NCI-H1092 (cell line): Measurements from ENCODE around the gene GLB1L2.
"Not testable (repeated sequence)": the region's sequence is repeated elsewhere in the genome, so short reads cannot be mapped to it uniquely, and the experiment has no call there.

Source experiments
- DNase-seq: peaks from one replicate; lab custom pipeline; 2025; lab: John Stamatoyannopoulos, UW

The GLB1L2 gene

GRCh38 chr11:134328433-134328832 lies 3.4 kb upstream of the GLB1L2 start:
- DNase-seq = no peak

DNA sequence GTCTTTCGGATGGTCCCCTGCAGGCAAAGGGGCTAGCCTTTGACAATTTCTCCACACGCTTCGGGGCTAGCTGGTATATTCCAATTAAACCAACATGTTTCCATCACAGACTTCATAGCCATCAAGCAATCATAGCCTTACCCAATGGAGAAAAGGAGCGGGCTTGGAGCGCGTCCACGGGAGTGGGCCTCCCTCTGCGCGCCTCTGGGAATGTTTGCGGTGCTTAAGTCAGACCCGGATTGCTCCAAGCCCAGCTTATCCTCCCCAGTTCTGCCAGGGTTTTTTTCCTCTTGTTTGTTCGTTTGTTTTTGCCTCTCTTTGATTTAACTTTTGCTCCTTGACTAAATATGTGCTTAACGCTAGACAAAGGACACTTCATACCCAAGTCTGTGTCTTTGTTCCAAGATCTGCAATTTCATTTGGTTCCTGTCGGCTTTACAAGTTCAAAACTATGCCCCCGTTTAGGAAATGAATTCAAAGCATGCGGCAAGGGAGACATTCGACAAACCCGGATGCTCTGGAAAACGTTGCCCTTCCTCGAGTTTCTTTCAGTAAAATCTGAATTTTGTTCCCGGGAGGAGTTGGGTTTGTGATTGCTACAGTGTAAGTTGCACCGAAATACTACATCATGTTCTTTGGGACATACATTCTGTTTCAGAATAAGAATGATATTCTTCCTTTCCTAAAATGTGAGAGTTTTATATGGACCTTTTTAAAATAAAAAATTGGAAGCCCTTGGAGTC lies 1.0 kb upstream of the GLB1L2 start:
- no peak for DNase-seq

DNA sequence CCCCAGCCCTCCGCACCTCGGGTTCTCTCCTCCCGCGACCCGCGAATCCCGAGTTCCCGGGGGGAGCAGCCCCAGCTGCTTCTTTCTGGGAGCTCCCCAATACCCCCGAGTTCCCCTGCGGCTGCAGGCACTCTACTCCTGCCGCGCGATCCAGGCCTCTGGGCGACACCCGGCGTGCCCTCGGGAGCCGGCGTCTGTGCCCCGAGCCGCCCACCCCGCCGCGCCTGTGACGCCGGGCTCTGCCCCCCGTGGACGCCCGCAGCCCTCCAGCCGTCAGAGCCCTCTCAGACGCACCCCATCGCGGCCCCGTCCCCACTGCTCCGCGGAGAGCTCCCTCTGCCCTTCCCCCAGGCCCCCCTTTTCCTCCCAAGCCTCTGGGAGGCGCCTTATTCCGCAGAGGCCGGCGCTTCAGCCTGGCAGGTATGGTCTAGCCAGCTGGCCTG lies 422 bp downstream of the GLB1L2 start:
- DNase-seq = no peak

- DNase-seq = no peak
These were observed 994 bp downstream of the GLB1L2 start for GRCh38 chr11:134332782-134333181.

DNA sequence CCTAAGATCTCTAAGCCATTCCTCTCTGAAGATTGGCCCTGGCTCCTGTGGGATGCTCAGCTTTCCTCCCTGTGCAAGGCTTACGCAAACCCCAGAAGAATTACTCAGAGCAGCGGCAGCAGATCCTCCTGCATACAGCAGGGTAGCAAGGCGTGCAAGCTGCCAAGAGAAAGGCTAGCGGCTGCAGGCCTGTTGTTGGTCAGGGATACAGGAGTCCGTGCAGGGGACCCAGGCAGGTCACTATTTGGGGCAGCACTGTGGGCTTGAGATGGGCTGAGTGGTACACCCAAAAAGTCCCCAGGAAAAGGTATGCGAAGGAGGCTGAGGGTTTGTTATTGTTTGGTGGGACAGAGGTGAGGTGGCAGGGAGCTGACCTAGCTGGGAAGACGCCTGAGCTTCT lies 1.5 kb downstream of the GLB1L2 start:
- DNase-seq = no peak

DNA sequence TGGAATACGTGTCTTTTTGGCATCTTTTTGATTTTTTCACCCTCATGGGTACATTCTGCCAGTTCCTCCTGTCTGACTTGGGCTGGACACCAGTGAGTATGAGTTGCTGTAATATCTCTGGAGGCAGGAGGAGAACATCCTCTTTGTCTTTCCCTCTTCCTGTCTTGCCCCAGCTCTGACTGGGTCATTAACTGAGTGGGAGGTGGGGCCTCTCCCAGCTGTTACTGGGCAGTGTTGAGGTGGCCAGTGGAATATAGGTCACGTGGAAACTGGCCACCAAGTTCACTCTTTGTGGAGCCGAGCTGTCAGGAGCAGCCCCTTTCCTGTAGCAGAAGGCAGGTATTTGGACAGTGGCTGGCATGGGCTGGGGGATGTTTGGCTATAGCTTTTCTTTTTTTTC lies 2.2 kb downstream of the GLB1L2 start:
- DNase-seq = no peak

GRCh38 chr11:134334796-134335571 lies 3.2 kb downstream of the GLB1L2 start:
- no peak for DNase-seq

DNA sequence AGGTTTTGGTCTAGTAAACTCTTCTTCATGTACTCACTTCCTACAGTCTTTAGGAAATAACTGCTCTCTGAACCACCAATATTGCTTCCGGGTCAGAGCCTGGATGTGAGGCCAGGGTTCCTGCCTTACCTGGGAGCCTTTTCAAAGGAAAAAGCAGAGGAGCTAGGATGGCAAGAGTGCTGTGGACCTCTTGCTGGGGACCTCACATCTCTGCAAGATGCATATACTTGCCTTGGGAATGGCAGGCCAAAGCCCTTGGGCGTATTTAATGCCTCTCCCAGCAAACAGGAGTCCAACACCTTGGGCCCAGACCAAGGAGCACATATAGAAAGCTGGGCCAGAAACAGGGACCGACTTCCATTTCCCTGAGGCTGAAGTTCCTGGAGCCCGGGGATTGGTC lies 5.3 kb downstream of the GLB1L2 start:
- DNase-seq = no peak

DNA sequence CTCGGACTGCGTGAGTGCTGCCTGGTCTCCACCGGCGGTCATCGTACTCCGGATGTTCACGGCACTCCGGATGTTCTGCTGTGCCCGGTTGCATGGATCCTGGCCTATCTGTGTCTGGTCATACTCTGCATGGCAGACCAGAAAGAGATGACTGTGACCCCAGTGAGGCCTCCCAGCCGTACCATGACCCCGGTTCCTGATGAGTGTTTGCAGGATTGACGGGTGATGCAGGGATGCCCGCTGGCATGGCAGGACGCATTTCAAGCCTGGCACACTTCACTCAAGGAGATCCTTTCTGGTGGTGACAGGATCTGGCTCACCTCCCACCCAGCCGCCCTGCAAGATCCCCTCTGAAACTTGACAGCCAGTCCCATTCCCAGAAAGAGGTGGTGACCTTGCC lies 6.3 kb downstream of the GLB1L2 start:
- DNase-seq = no peak

DNA sequence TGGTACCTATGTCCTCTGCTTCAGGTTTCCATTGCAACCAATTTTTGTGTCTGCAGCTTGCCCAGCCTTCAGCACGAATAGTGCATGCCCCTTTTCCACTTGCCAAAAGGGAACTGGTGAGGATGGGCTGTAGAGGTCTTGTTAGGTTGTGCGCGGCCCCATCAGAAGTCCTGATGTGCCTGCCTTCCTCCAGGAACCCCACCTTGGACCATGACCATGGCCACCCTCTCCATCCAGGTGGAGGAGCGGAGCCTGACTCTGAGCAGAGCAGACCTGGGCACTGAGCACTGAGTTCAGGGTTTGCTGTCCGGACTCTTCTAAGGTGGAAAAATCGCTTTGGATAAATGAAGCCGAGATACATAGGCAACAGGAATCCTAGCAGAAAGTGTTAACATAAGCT lies 6.9 kb downstream of the GLB1L2 start:
- DNase-seq = no peak

DNA sequence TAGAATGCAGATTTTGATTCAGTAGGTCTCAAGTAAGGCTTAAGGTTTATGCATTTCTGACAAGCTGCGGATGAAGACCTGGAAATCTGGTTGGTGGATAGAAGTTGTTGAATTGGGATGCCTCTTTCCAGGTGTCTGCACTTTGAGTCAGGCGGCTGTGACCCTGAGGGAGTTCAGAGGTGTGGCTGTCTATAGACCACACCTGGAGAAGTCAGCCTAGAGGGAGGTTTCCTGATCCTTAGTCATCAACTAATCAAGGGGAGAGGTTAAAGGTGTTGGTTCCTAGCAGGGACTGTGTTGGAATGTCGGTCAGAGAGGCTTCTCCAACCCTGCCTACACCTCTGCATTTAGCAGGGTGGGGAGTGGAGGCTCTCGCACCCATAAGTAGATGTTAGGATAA lies 8.0 kb downstream of the GLB1L2 start:
- DNase-seq = no peak

DNA sequence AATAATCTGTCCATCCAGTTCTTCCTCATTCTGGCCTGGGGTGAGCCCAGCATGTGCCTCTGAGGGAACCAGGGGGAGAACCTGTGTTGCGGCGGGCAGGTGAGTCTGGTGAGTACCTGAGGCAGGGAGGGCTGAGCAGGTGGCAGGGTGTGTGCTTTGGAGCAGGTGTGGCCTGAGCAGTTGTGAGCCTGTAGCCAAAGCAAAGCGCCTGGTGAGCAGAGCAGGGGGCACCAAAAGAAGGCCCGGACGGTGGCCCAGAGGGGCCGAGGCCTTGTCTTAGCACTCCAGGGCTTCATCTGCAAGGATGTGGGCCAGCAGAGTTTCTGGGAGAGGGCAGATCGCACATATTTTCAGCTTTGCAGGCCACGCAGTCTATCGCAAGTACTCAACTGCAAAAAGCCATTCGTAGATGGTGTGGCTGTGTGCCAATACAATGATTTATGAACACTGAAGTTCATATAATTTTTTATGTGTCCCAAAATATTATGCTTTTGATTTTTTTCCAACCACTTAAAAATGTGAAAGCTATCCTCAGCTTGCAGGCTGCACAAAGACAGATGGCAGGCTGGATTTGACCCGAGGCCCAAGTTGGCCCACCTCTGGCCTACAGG lies 8.7 kb downstream of the GLB1L2 start:
- DNase-seq = no peak

GRCh38 chr11:134341805-134342571 lies 10.2 kb downstream of the GLB1L2 start:
- DNase-seq = no peak

DNA sequence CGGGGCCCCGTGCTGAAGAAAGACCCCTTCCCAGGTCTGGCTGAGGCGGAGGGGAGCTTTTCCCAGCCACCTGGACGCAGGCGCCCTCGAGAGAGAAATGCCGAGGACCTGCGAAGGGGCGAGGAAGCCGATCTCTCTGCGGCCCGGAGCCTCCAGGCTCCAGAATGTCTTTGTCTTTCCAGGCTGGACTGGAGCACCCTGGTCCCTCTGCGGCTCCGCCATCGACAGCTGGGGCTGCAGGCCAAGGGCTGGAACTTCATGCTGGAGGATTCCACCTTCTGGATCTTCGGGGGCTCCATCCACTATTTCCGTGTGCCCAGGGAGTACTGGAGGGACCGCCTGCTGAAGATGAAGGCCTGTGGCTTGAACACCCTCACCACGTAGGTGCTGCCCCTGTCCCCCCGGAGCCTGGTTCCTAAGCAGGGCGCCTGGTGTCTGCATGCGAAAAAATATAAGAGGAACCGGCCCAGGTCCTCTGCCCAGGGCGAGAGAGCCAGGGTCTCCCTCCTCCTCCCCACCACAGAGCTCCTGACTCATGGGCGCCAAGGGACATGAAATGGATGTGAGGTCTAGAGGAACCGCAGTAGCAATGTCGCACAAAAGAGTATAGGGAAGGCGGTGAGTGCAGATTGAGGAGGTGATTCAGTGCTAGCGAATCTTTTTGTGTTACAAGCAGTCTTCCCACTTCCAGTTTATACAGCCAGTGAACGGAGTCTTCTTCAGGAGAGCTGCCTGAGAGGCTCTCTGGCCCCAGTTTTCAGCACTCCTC lies 11.0 kb downstream of the GLB1L2 start:
- no peak for DNase-seq

DNA sequence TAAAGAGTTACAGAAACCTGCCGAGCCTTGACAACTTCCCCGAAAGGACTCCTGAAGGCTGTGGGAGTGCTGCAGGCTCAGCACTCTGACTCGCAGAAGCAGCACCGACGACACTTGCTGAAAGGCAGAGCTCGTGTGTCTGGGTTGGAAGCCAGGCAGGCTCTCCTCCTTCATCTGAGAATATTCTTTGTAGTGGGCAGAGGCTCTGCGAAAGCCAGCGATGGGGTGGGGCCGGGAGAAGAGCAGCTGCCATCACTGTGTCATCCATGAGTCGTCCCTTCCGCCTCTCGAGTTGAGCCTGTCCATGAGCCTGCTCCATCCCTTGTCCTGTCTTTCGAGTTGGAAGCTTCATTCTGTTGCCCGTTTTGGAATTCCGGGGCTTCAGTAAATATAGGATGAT lies 11.9 kb downstream of the GLB1L2 start:
- DNase-seq = no peak

DNA sequence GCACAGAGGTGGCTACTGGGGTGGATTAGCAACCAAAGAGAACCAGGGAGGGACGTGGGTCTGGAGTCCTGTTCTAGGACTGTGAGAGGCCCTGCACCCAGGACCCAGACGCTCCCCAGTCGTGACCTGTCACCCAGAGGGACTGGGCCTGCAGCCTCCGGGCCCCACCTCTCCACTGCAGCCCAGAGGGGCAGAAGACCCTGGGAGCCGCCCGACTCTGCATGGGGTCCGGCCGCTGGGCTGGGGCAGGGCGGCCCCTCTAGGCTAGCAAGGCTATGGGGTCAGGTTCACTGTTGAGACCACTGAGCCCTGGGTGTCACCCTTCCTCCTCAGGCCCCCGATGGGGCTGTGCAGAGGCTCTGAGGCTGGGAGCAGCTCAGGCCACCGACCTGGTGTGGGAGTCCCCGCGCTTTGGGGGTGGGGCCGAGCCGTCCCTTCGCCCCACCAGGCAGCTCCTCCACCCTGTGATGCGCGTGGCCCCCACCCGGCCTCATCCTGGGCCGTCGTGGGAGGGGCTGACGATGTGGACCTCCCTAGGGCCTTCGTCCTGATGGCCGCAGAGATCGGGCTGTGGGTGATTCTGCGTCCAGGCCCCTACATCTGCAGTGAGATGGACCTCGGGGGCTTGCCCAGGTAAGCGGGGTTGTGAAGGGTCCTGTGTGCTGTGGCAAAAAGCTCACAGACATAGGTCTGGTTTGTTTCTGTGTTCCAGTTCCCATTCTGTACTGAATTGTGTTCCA lies 12.9 kb downstream of the GLB1L2 start:
- not testable (repeated sequence) for DNase-seq

DNA sequence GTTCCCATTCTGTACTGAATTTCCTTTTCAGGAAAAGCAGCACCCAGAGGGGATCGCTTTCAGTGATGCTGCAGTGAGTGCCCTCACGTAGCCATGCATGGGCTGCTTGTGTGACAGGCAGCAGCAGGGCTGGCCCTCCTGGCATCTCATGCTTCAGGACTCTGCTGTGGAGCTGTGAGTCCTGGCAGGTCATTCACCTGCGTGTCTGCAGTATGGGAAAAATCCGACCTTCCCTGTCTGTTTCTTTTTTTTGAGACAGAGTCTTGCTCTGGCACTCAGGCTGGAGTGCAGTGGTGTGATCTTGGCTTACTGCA lies 13.4 kb downstream of the GLB1L2 start:
- DNase-seq = no peak

- no peak for DNase-seq
These were observed 14.6 kb downstream of the GLB1L2 start for GRCh38 chr11:134346101-134346975.

DNA sequence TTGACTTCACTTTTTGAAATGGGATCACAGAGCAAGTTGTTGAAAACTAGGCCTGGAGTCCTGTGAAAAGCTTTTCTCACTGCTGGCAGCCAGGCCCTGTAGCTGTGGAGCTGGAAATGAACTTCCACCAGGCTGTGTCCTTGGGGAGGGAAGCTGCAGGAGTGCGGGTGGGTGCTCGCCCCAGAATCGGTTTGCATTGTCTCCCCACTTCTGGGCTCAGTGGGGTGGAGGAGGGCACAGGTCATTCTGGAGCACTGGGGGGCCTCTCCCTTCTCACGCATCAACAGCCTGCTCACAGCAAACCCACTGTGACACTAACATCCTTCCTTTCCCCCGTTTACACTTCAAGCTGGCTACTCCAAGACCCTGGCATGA lies 15.2 kb downstream of the GLB1L2 start:
- DNase-seq = no peak

DNA sequence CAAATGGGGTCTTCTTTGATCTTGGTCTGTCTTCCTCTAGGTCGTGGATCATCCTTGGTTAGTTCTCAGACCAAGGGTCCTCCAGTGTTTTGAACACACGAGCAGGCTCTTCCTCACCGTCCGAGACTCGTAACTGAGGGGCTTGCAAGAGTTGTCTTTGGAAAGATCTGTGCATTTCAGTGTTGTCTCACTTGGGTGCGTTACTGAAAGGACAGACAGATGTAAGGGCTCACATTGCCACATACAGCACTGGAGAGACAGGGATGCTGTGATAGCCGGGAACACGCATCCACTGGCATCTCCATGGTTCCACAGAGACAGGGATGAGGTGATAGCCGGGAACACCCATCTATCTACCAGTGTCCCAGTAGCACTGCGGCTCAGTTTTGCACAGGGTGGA lies 15.7 kb downstream of the GLB1L2 start:
- DNase-seq = no peak
